CD1c-positive myeloid dendritic cell (primary cell): ENCODE results near the gene NEIL1.

Source experiments
- DNase-seq: peaks from one replicate; pipeline ENCODE4 v3.0.0-alpha.2; 2016; ENCODE audit errors: extremely low spot score

Gene NEIL1

DNA sequence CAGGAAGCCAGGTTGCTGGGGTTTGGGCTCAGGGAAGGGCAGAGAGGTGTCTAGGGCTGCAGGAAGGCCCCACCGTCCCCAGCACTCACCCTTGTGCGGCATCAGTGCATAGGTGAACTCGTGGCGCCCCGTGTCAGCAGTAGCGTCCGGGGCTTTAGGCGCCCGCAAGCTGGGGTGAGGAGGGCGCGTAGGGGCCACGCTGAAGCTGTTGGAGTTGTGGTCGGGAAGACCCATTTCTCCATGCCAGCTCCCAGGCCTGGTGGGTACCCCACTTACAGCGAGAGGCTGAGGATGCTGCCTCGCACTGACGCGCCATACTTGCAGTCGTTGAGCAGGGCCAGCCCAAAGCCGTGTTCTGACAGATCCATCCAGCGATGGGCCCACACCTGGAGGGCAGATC lies 9.7 kb downstream of the NEIL1 start:
- no peak for DNase-seq

DNA sequence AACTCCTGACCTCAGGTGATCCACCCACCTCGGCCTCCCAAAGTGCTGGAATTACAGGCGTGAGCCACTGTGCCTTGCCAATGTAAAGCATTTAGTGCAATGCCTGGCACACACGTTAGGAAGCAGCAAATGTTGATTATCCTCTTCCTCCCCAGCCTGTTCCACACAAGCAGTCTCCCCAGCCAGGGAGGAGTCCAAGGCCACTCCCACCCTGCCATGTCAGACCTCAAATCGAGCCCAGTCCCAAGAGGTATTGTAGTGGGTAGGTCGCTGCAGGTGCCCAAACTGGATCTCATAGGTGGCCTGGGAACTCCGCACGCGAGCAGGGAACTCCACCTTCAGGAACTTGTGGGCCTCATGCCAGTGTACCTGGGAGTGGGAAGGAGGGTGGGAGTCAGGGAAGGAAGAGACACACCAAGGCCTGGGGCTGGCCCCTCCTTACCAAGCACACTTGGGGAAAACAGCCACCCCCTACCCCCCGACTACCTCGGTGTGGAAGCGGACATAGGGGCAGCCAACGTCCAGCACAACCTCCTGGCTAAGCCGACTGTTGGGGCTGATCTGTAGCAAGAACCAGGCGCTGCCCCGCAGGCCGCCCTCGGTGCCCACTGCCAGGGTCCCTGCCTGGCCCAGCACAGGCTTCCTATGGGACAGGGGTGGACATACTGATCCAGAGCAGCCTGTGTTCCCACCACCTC lies 11.3 kb downstream of the NEIL1 start:
- no peak for DNase-seq

DNA sequence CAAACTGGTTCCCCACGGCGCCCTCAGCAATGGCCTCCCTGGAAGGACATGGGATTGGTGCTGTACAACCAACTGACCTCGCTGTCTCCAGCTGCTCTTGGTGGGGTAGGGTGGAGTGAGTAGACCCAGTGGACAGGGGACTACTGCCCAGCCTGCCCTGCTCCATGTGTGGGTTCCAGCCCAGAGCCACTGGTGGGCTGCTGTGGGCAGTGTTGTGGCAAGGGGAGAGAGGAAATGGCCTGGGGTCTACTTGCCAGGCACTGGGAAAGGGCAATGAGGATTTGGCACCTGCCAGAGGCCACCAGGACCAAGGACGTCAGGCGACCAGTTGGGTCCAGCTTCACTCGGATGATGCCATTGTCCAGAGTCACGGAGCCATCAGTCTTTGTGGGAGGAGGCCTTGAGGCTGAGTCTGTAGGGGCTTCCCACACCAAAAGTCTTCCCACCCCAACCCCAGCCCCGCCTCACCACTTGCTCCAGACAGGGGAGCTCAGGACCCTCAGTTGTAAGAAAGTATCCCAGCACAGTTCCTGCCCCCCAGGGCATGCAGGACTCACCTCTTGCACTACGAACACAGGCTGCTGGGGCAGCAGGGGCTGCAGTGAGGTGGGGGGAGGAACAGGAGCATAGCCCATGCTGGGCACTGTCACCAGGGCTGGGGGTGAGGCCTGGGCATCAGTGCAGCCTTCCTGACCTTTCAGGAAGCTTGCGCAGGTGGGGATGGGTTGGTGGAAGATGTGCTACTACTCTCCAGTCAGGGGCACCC lies 12.1 kb downstream of the NEIL1 start:
- no peak for DNase-seq

DNA sequence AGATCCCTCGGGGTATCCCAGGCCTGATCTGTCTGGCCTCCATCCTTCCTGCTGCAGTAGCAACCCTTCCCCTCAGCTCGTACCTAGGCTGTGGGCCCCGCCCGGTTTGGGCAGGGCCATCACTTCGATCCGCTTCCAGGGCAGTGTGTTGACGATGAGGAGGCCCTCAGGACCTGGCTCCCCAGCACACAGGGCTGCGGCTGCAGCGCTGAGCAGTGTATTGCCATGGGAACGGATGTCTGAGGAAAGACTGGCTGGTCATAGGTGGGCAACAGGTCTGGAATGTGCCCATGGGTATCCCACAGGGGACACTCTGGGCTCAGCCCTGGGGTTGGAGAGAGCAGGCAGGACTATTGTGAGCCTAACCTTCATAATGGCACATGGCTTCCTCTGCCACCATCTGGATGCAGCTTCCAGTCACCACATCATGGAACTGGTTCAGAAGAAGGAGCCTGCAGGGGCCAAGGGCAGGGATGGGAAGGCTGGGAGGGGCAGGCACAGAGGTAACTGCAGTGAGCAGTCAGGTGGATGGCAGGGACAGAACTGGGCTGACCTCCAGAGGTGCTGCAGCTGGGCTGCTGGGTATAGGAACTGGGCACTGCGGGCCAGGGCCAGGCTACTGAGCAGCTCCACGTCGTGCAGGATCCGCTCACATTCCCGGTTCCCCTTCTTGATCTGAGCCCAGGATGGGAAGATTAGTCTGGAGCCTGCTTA lies 12.9 kb downstream of the NEIL1 start:
- no peak for DNase-seq

GRCh38 chr15:75360391-75360790 lies 13.6 kb downstream of the NEIL1 start:
- DNase-seq: no peak

- DNase-seq: no peak
Observed at GRCh38 chr15:75360856-75361255, 14.0 kb downstream of the NEIL1 start.

DNA sequence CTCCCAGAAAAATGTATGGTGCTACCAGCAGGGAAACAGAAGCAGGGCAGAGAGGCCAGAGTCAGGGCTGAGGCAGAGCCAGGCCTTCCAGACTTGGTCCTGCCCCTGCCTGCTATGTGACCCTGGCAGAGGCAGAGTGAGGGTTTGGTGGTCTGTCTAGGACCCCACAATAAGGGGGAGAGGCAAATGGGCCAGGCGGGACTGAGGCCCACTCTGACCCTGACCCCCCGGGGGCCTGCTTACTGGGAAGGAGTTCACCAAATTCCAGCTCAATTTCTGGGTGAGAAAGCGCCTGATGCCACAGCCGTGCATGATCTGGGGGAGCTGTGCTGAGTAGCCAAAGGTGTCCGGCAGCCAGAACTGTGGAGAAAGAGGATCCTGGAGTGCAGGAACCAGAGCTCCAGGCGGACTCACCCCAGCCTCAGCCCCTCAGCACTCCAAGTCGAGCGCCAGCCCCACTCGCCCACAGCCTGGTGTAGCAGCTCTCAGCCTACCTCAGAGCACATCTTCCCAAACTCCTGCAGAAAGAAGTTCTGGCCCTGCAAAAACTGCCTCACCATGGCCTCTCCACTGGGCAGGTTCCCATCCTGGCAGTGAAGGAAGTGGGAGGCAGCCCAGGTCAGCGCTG lies 14.6 kb downstream of the NEIL1 start:
- DNase-seq: no peak

- DNase-seq: no peak
Observed at GRCh38 chr15:75361989-75362641, 15.3 kb downstream of the NEIL1 start.

- DNase-seq: no peak
Observed at GRCh38 chr15:75362642-75363249, 15.9 kb downstream of the NEIL1 start.

GRCh38 chr15:75363786-75364185 lies 16.9 kb downstream of the NEIL1 start:
- no peak for DNase-seq

- no peak for DNase-seq
Observed at GRCh38 chr15:75364881-75365280, 18.0 kb downstream of the NEIL1 start.

DNA sequence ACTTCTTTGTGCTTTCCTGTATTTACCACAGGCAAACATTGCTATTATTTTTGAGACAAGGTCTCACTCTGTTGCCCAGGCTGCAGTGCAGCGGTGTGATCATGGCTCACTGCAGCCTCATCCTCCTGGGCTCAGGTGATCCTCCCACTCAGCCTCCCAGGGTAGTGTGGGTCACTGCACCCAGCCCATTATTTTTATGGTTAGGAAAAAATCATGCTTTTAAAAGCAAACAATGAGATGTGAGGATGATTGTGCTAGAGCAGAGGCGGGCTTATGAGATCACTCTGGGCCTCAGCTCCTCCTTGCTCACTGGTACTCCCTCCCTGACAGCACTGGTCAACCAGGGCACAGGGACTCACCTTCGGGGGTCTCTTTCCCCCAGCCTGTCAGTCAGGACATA lies 19.3 kb downstream of the NEIL1 start:
- DNase-seq: no peak

GRCh38 chr15:75367006-75367405 lies 20.2 kb downstream of the NEIL1 start:
- DNase-seq: no peak

DNA sequence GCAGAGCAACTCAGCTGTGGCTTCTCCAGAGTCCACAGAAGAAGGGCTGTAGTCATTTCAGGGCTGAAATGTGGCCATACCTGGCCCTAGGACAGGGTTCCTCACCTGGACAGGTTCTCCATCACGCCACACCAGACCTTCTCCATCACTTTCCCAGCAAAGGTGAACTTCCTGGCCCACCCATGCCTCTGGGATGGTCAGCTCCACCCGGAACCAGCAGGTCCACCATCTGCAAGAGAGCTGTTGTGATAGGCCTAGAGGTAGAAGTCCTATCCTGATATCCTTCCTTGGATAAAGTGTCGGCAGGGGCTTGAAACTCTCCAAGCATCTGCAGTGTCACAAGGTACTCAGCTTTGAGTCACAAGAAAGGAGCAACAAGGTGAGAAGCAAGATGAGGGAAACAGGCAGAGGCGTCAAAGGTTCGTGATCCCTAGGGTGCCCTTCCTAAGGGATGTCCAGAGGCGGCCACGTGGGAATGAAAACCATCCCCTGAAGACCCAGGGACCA lies 20.6 kb downstream of the NEIL1 start:
- no peak for DNase-seq

DNA sequence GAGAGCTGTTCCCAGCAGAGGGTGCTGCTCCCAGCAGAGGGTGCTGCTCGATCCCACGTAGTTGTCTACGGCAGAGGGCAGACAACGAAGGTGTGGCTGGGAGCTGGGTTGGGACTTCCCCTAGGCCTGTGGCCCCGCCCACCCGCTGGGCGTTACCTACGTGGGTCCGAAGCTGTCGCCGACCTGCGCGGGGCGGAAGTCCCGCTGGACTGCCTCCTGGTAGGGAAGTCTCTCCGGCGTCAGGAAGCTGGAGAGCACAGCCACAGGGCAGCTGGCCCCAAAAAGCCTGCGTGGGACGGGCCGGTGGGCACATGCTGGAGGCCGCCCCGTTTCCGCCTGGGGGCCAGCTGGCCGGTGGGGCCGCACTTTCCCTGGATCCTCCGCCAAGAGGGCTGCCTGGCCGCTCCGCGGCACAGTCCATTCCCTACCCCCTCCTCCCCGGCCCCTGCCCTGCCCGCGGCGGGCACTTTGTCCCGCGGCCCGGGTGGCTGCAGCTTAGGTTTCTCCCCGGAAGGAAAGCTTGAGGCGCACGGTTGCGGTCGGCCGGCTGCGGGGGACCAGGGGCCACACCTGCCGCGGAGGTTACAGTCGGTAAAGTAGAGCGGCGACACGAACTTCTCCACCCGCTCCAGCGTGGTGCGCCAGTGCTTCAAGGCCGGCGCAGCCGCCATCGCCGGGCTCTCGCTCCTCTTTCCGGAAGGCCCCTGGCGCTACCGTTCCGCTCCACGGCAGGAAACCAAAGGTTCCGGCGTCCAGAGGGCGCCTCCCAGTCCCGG lies 21.3 kb downstream of the NEIL1 start, which contains the start of gene MAN2C1:
Gene MAN2C1 (minus strand): TSS at position 695 of the 776 bp plus-strand sequence. CDS start 24 bp downstream, at position 671.
- peak; percentile 98 for DNase-seq

DNA sequence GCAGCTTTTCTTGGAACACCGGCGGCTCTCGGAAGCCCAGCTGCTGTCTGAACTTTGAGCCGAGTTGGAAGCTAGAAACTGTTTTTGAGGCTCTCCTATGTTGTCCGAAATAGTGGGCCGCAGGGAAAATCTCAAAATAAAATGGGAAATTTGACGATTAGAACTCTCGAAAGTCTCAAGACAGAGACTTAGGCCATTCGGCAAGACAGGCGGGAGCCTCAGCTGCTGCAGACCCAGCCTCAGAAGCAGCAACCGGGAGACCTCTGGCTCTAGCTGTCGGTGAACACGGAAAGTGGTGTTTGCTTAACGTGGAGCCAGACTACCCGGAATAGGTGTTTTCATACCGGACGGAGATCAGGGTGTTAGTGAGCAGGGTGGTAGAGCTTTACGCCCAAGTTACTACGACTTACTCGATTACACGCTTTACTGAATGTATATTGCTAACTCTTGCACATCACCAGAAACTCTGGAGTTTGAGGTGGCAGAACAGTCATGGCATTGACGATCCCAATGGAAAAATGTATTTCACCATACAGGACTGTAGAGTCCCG lies 21.9 kb downstream of the NEIL1 start:
- no peak for DNase-seq

DNA sequence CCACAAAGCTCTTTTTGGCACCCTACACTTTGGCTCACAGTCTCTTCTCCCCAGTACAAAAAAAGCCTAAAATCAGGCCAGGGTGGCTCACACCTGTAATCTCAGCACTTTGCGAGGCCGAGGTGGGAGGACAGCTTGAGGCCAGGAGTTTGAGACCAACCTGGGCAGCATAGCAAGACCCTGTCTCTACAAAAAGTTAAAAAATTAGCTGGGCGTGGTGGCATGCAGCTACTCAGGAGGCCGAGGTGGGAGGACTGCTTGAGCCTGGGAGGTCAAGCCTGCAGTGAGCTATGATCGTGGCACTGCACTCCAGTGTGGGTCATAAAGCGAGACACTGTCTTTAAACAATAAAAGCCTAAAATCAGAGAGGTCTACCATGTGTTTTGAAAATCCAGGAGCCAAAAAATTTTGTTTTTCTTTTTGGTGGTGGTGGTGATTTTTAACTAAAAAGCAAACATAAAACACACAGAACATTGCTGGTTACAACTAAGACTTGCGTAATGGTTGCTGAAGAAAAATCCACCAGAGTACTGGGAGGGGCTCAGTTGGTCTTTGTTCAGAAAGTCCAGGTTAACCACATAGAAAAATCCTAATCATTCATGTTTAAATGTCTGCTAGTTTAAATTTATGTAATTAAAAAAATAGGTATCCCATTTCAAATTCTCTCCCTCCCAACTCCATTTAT lies 23.2 kb downstream of the NEIL1 start:
- no peak for DNase-seq

DNA sequence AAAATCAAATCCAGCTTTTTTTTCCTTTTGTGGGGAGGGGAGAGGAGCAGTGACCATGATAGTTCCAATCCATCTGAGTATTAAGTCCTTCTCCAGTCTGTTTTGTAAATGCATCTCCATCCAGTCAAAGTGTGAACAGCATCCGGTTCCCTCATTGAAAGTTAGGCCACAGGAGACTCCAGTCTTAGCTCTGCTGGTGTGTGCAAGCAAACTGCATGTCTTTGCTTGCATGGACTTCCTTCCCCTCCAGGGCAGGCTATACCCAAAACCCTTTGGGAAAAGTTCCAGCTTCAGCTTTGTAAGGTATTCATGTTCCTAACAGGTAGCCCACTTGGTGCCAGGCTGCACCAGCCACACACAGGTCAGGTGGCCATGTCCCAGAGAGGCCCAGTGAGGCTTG lies 24.6 kb downstream of the NEIL1 start:
- DNase-seq: no peak
